HG02852 (cell line): ENCODE measurements around the gene GCM1.
"Not testable (repeated sequence)": the region's sequence is repeated elsewhere in the genome, so short reads cannot be mapped to it uniquely, and the experiment has no call there.

ENCODE experiments used
- ATAC-seq: cut with Tn5 transposase; IDR thresholded peaks from one replicate; pipeline ENCODE4 v1.9.1; 2021; ENCODE audit warnings: mild to moderate bottlenecking, moderate library complexity; ENCODE audit not compliant: unreplicated experiment

GCM1 gene

GRCh38 chr6:53148684-53149083 lies at the start of gene GCM1:
Gene GCM1, minus strand, starts transcription at chr6:53148841. Its CDS starts 3,209 bp downstream, at chr6:53145632.
- no peak for ATAC-seq

GRCh38 chr6:53197553-53197952 lies 48.9 kb upstream of the GCM1 start:
- no peak for ATAC-seq

- ATAC-seq: no peak
These were observed 46.4 kb upstream of the GCM1 start for GRCh38 chr6:53195048-53195447.

DNA sequence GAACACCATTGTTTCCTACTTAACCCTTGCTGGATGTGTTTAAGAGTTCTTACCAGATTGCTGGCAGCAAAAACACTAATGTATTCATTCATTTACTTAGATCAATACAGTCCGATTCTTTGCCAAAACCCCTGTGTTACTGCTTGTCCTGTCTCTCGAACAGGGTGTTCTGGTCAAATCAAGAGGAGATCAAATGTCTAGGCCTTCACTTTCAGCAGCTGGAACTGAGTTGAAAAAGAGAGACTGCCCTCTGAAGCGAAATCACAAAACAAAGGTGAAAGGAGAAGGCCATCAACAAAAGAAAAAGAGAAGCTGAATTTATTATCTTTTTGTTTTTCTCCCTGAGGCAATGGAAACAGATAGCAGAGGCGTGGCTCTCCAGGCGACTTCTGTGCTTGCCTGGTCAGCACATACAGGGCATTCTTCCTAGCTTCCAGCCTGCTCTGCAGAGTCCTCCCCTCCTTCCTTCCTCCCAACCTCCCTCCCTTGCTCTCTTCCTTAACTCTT lies 44.1 kb upstream of the GCM1 start:
- no peak for ATAC-seq

GRCh38 chr6:53189554-53189953 lies 40.9 kb upstream of the GCM1 start:
- ATAC-seq: no peak

GRCh38 chr6:53188833-53189232 lies 40.2 kb upstream of the GCM1 start:
- no peak for ATAC-seq

- ATAC-seq: no peak
These were observed 32.0 kb upstream of the GCM1 start for GRCh38 chr6:53180678-53181077.

DNA sequence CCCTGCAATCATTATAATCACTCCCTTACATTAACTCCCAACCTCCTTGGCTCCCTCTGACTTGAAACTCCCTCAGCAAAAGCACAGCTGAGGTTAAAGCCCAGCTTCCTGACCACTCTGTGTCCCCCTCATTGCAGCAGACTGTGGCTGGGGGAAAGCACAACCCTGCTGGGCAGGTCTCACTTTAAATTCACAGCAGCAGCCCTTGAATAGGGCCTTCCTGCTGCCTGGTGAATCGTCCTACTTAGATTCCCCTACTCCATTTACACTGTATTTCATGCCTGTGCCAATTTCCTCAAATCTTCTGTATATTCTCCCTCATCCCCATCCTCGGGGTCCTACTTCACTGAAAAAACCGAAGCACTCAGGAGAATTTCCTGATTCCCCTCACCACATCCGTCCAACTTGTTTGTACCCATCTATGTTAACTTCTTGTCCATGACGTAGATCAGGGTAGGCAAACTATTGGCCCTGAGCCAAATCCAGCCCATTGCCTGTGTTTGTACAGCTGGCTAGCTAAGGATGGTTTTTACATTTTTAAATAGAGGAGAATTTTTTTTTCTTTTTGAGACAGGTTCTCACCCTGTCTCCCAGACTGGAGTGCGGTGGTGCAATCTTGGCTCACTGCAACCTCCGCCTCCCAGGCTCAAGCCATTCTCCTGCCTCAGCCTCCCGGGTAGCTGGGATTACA lies 31.5 kb upstream of the GCM1 start:
- no peak for ATAC-seq

DNA sequence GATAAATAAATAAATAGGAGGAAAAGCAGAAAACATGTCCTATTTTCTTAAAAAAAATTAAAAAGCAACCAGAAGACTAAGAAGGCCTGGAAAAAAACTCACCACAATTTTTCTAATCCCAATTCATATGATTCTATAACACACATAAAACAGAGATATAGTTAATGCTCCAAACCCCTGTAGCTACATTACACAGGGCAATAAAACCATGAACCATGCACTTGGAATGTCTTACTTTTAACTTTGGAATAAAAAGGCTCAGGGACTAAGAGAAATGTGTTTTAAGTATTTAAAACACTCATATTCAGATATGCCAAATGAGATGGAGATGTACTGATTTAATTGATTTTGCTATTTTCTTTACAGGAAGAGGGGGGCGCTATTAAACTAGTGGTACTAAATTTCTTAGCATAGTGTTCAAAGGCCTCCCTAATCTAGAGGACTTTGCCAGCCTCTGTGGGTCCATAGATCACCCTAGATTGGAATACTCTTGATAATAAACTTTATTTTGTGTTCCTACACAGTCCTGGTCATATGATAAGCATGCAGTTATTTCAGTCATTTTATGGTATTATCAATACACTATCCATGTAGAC lies 30.3 kb upstream of the GCM1 start:
- ATAC-seq: no peak

- ATAC-seq: no peak
These were observed 26.4 kb upstream of the GCM1 start for GRCh38 chr6:53175027-53175426.

DNA sequence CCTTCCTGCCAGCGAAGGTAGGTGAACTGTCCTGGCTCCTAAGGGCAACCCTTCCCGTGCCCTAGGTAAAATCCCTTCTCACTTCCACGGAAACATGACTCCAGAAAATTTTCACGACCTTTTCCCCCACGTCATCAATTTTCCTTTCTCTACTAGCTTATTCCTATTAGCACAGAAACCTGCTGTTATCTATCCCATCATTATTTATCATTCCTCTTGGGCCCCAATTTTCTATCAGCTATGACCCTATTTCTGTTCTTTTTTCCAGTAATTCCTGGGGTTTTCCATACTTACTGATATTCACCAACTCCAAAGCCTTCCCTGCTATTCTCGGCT lies 23.8 kb upstream of the GCM1 start:
- no peak for ATAC-seq

DNA sequence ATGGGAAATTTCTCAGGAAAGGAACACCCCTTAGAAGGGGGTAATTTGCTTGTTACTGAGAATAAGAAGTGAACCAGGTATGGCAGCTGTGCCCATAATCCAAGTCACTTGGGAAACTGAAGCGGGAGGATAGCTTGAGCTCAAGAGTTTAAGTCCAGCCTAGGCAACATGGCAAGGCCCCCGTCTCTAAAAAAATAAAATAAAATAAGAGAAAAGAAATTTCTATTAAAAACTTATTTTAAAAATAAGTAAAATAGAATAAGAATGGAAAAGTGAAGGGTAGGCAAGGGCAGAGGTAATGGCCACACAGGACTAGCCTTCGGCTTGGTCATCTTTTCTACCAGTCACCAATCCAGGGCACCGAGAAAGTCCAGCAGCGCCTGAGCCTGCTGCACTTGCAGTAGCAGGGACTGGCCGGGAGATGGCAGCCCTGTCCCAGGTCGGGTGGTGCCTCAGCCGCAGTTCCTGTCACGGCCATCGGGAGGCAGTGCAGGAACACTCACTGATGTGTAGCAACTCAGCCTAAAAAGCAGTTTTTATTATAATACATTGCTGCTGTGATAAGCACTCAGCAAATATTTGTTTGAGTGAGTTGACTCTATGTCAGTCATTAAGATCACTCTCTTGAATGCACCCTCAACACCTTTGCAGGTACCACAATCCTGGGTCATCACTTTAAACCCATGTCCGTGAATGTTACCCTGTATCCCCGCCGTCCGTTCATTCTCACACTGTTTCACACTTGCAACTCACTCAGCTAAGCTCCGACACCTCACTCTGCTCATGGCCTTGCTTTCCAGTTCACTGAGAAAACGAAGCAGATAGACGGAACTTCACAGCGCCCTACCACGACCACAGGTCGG lies 23.2 kb upstream of the GCM1 start:
- ATAC-seq: peak; percentile 88

GRCh38 chr6:53168516-53169267 lies 20.1 kb upstream of the GCM1 start:
- ATAC-seq: no peak

- ATAC-seq: no peak
These were observed 16.7 kb upstream of the GCM1 start for GRCh38 chr6:53165293-53165692.

DNA sequence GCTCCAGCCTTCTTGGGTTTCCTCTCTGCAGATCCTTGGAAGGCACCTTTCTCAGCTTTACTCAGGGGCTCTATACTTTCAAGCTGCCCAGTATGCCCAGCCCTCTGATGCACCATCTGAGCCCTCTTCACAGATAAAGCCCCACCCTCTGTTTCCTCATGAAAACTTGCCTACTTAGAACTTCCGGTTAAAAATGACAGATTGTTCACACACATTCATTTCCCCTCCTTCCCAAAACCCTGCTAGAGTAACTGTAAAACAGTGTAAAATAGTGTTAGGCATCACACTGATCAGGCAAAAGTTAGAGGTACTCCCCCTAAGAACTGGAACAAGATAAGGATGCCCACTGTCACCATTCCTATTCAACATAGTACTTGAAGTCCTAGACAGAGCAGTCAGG lies 14.0 kb upstream of the GCM1 start:
- ATAC-seq: no peak

DNA sequence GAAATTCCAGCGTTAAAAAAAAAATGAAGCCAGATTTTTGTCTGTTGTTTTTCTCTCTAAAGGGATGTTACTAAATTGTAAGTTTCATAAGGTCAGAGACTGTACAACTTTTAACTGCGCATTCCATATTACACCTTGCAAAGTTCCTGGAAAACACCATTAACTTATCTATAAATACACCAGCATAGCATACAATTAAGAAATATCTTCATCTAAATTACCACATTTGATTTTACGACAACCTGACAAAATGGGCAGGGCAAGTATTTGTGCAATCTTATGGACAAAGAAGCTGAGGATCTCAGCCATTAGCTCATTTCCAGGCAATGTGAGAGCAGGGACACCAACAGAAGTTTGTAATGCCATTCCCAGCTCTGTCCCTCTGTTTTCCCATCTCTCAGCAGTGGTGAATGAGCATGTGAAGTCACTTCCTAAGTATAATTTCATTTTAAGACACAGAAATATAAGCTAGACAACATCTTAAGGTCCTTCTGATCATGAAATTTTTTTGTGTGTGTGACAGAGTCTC lies 12.9 kb upstream of the GCM1 start:
- no peak for ATAC-seq

DNA sequence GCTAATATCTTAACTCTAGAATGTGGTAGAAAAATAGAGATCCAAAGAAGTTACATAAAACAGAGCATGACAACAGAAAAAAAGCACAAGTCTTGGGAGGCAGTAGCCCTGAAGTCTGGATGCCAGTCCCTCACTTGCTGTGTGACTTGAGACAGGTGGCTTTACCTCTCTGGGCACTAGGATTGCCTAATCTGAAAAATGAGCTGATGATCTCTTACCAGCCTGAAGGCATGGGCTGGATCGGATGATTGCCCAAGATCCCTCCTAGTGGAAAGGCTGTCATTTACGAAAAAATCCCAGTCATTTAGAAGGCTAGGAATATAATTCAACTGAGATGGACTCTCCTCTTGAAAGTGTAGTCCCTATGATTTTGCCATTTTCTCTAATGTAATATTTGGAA lies 10.9 kb upstream of the GCM1 start:
- ATAC-seq: no peak

- ATAC-seq: not testable (repeated sequence)
These were observed 9.4 kb upstream of the GCM1 start for GRCh38 chr6:53158076-53158475.

DNA sequence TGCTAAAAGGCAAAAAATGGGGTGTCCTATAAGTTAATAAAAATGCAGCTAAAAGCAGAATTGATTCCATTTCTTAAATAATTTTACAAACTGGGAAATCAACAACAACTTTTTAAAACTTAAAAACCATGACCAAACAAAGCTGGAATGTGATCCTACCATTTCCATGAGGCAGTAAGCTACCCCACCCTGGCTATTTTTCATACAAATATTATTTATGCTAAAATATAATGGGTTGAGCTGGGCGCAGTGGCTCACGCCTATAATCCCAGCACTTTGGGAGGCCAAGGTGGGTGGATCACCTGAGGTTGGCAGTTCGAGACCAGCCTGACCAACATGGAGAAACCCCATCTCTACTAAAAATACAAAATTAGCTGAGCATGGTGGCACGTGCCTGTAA lies 6.6 kb upstream of the GCM1 start:
- ATAC-seq: not testable (repeated sequence)

DNA sequence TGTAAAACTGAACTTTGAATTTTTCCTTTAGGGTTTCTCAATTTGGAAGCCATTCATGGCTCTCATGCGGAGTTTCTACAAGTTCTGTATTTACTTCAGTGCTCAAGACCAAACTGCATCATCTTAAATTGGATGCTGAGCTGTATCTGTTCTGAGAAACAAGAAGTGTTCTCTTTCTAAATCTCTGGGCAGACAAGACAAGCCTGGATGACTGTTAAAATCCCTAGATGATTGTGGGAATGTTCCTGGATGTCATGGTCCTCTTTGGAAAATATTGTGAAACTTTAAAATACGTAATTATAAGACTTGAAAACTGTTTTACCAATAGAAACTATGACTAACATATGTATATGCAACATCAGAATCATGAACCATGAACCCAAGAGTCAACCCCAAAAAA lies 6.2 kb upstream of the GCM1 start:
- no peak for ATAC-seq

GRCh38 chr6:53154071-53154470 lies 5.4 kb upstream of the GCM1 start:
- ATAC-seq: no peak
